Measurements from ENCODE around the gene KCNH4. TPM values are rescaled to one million over a fixed set of nuclear protein-coding genes. Genes with fewer than 3 reads are reported as not detected.
"Not testable (repeated sequence)": the region's sequence is repeated elsewhere in the genome, so short reads cannot be mapped to it uniquely, and the experiment has no call there.

KCNH4 gene
- total RNA-seq, 1 experiment from 2014 or later = 0.05 TPM

- DNase-seq (ENCODE audit: extremely low read depth, low read depth) = no peak
Observed at GRCh38 chr17:42142371-42142896, 38.5 kb downstream of the KCNH4 start.

GRCh38 chr17:42141382-42141781, 39.6 kb downstream of the KCNH4 start:
- no peak for DNase-seq (ENCODE audit: extremely low read depth, low read depth)

DNA sequence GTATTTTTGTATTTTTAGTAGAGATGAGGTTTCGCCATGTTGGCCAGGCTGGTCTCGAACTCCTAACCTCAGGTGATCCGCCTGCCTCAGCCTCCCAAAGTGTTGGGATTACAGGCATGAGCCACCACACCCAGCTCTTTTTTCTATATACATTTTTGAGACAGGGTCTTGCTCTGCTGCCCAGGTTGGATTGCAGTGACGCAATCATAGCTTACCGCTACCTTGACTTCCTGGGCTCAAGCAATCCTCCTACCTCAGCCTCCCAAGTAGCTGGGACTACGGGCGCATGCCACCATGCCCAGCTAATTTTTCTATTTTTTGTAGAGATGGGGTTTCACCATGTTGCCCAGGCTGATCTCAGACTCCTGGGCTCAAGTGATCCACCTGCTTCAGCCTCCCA, 40.3 kb downstream of the KCNH4 start:
- DNase-seq (ENCODE audit: extremely low read depth, low read depth) = not testable (repeated sequence)

- DNase-seq (ENCODE audit: extremely low read depth, low read depth) = no peak
Observed at GRCh38 chr17:42138749-42139492, 42.0 kb downstream of the KCNH4 start.

DNA sequence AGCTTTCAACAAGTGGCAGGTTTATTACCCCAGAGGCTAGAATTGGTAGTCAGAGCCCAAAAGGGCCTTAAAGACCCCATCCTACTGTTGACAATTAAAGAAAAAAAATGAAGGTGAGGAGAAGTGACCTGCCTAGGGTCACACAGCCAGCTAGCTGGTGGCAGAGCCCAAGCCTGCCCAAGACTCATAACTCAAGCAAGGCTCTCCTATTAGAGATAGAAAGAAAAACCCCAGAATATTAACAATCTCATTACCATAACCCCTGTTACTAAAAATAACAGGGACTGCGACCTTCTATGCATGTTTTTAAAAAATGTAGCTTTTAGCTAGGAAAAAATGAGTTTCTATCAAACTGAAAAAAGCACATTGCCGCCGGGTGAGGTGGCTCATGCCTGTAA, 44.3 kb downstream of the KCNH4 start:
- no peak for DNase-seq (ENCODE audit: extremely low read depth, low read depth)

DNA sequence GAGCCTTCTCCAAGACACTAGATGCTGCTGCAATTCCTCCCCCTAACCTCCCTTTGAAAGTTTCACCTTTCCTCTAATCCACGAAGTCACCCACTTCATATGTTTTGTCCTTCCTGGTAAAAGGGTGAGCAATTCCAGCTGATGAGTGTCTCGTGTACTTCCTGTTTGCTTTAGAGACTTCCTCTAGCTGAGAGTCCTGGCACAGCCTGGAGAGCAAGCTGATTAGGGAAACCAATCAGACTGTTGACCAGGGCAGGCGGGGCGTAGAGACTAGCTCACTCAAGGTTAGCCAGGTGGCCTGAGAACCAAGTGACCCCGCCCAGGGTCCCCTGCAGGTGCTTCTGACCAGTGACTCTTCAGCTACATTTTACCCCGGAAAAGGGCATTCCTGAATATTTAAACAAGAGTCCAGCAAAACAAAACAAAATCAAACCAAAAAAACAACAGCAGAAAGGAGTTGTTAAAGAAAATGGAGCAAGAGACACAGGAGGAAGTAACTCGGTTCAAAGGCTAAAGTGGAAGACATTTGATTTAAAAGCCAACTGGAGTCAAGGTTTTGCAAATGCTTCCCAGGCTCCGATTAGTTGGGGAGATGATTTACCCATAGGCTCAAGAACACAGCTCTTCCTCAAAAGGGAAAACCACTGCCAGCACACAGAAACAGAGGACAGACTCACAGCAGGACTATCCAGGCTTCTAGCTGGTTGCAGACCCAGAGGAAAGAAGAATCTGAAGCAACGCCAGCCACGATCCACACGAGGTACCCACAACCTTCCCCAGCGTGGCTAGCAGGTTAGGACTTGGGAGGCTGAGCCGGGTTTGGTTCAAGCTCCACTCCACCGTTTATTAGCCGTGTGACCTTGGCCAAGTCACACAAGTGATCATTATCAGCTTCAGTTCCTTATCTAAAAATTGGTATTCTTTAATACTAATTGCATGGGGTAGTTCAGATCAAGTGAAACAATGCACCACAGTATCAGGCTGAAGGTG, 45.0 kb downstream of the KCNH4 start:
- DNase-seq (ENCODE audit: extremely low read depth, low read depth) = no peak

GRCh38 chr17:42135151-42135550, 45.8 kb downstream of the KCNH4 start:
- DNase-seq (ENCODE audit: extremely low read depth, low read depth) = no peak

- no peak for DNase-seq (ENCODE audit: extremely low read depth, low read depth)
Observed at GRCh38 chr17:42133461-42134041, 47.4 kb downstream of the KCNH4 start.

DNA sequence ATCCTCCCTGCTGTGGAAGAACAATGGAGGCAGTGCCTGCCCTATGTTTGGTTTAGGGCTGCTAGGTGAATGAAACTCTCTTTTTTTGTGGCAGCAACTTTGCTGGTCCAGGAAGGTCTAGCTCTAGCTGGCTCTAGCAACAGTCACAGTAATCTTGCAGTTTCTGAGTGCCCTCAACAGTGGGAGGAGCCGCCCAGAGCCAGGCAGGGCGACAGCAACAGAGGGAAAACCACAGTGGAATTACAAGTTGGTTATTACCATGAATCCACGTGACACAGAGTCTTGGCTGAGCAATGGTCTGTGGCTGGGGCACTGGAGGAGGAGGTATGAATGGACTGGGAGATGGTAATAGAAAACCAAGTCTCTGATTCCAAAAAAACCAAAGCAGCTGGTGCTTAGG, 48.0 kb downstream of the KCNH4 start:
- DNase-seq (ENCODE audit: extremely low read depth, low read depth) = no peak

- no peak for DNase-seq (ENCODE audit: extremely low read depth, low read depth)
Observed at GRCh38 chr17:42131981-42132432, 48.9 kb downstream of the KCNH4 start.

DNA sequence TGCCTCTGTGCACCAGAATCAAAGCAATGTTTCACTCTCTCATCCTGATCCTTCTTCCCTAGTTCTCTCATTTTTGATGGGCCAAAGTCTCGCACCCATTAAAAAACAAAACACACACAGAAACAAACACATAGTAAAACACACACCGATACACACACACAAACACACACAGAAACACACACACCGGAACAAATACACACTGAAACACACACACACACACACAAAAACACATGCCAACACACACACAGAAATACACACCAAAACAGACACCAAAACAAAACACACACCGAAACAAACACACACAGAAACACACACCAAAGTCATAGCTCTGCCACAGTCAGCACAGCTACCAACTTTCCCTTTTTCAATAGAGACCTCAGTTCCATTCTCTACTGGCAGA, 49.7 kb downstream of the KCNH4 start:
- DNase-seq (ENCODE audit: extremely low read depth, low read depth) = no peak

DNA sequence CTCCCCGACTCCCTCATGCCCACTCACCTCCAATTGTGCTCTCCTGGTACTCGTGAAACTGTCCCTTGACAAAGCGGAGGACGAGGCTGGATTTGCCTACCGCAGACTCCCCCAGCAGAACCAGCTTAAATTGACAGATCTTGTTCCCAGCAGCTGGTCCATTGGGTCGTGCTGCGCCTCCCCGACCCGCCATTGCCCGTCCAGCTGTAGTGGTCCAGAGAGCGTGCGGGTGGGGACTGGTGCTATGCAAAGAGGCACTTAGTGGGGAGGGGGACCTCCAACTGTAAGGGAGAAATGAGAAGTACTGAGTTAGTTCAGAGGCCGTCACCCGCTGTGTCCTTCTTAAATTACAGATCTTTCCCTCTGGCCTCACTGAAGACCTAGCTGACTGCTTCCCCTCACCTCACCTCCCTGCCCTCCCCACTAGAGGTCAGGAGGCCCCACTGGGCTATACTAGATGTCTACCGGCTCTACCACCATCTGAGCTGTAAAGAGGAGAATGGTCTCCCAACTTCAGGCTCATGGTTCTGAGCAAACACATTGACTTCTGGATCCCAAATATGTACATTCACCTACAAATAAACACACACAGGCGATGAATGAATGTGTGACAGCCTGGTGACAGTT, 50.5 kb downstream of the KCNH4 start:
- DNase-seq (ENCODE audit: extremely low read depth, low read depth) = no peak

DNA sequence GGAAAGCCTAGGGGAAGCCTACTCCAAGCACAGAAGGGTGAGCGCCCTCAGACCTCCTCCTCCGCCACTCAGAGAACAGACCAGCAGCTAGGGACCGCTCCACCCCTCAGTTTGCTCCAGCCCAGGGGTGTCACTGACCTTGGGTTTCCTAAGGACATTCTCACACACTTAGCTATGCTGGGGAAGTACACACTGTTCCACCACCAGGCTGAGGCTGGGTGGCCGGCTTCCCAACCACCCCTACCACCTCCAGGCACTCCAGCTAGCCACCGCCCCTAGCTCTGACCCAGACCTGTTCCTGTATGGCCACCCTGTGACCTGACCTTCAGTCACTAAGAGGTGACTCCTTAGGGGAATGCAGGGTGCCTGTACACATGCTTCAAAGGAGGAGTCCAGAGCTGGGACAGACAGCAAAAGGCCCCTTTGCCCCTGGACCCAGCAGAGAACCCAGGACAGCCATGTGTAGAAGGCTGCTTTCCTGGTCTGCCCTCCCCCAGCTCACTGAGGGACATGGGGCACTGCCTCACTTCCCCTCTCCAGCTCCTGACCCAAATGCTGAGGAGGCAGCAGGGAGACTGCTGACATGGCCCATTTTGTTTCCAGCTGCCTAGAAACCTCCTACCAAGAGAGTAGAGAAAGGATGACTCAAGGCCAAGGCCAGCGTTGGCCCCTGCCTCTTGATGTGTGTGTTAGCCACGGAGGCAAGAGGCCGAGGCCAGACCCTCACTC, 51.7 kb downstream of the KCNH4 start:
- no peak for DNase-seq (ENCODE audit: extremely low read depth, low read depth)

DNA sequence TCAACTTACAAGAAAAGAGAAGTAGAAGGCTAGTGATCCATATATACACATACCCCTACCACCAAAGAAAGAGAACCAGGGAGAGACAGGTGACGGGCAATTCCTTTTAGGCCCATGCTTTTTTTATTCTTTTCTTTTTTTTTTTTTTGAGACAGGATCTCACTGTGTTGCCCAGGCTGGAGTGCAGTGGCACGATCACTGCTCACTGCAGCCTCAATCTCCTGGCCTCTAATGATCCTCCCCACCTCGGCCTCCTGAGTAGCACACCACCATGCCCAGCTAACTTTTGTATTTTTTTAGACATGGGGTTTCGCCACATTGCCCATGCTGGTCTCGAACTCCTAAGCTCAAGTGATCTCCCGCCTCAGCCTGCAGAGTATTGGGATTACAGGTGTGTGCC, 53.5 kb downstream of the KCNH4 start:
- no peak for DNase-seq (ENCODE audit: extremely low read depth, low read depth)

DNA sequence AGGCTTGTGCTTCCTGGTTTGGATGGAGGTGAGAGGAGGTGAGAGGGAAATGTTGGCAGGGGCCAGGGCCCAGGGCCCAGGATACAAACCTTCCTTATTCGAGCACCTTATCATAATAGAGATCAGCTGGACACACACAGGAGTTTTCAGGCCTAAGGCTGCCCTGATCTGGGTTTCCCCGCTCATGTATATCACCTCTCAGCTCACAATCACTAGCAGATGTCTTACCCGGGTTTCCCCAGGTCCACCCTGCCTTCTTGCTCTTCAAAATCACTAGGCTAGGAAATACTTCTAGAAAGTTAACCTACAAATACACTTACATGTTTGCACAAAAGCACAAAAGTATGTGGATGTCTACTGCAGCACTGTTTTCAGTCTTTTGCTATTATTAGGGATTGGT, 54.1 kb downstream of the KCNH4 start:
- no peak for DNase-seq (ENCODE audit: extremely low read depth, low read depth)

DNA sequence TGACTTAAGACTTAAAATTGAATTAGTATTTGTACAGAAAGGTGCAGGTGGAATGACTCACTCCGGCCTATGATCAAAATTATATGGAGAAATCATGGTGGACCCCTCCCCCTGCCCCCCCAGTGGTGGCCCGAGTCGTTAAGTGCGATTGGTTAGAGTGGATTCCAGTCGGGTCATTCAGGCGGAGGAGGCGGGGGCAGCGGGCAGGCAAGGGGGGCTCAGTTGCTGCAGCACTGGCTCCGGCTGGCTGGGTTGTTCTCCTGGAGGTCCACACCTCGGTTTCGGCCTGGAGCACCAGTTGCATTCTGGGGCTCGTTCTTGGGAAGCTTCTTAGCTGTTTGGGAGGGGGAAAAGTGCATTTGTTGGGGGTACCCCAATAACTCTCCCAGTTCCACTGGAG, 55.4 kb downstream of the KCNH4 start:
- no peak for DNase-seq (ENCODE audit: extremely low read depth, low read depth)

GRCh38 chr17:42124256-42124655, 56.7 kb downstream of the KCNH4 start:
- no peak for DNase-seq (ENCODE audit: extremely low read depth, low read depth)

- DNase-seq (ENCODE audit: extremely low read depth, low read depth) = no peak
Observed at GRCh38 chr17:42122371-42123303, 58.3 kb downstream of the KCNH4 start, which contains the start of gene HSPB9. TSS of gene HSPB9 (plus strand) at chr17:42122804. CDS start at chr17:42122851, 47 bp downstream.

Measured in NCI-H460 (cell line).